ENCODE results near the gene TIMM10. TPM values are rescaled to one million over a fixed set of nuclear protein-coding genes. Genes with fewer than 3 reads are reported as not detected.

Gene TIMM10
- total and polyA plus RNA-seq, 12 donors, result 23.9 to 89.0 (median 53.7) TPM

DNA sequence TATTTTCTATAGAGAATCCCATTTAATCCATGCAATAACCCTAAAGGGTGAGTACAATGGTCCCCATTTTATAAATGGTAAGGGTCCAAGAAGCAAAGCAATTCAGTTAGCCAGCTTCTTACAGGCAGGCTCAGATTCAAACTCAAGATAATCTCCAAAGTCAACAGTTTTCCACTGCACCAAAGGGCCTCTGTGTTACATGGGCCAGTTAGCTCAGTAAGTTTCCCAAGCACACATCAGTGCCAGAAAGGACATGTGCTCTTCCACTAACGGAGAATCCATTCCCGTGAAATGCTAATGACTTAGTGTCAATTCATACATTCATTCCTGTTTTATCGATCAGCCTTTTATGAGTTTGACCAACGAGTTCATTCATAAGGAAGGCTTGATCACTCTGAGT is 26.0 kb downstream of the TIMM10 start:
- WGBS, 4 donors, result 78 to 94% (median 94%) methylated on average over 4 of the region's 4 CpGs
- intact Hi-C loops (cut with DNase I), result no loop called here
- no peak overlapping the region for H3K4me3 ChIP-seq
- H3K27ac ChIP-seq, result no peak overlapping the region
- no peaks in the 10 kb centered on the region for H3K9me3 ChIP-seq (replicated peaks in 1 of 3)
- TF ChIP-seq CTCF (IDR thresholded peaks at IDR 0.05) (no peak), POLR2A (IDR thresholded peaks at IDR 0.05) (no peak)
- DNase-seq, result no peak
- H3K4me1 ChIP-seq (replicated peaks in 1 of 2), result peaks cover 15 to 19% of the 10 kb centered on the region in 2 donors
- H3K36me3 ChIP-seq (replicated peaks in 1 of 2), result no peaks in the 10 kb centered on the region
- H3K27me3 ChIP-seq, result no peaks in the 10 kb centered on the region

- TF ChIP-seq POLR2A (IDR thresholded peaks at IDR 0.05), result no peak
- no peak for TF ChIP-seq CTCF (IDR thresholded peaks at IDR 0.05)
These were observed 27.7 kb downstream of the TIMM10 start for GRCh38 chr11:57502870-57503269.

DNA sequence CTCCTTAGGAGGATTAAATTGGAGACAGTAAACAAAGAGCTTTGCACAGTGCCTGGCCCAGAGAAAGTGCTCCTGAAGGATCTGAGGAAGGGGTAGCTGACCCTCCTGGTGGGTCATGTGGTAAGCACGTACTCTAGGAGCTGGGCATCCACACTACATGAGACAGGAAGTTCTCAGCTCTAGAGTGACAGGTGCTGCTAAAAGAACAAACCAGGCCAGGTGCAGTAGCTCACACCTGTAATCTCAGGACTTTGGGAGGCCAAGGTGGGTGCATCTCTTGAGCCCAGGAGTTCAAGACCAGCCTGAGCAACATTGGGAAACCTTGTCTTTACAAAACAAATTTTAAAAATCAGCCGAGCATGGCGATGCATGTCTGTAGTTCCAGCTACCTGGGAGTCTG is 28.2 kb downstream of the TIMM10 start:
- H3K4me3 ChIP-seq, result no peak overlapping the region
- no peaks in the 10 kb centered on the region for H3K27me3 ChIP-seq
- intact Hi-C loops (cut with DNase I), result no loop called here
- DNase-seq, result no peak
- peaks cover 22 to 28% of the 10 kb centered on the region in 2 donors for H3K4me1 ChIP-seq (replicated peaks in 1 of 2)
- WGBS, 4 donors, result 88 to 96% (median 91%) methylated on average over 3 of the region's 3 CpGs
- H3K36me3 ChIP-seq (replicated peaks in 1 of 2), result no peaks in the 10 kb centered on the region
- peak overlapping the region in 2 of 5 donors; percentile 67 to 88 for H3K27ac ChIP-seq
- H3K9me3 ChIP-seq (replicated peaks in 1 of 3), result no peaks in the 10 kb centered on the region
- TF ChIP-seq CTCF (IDR thresholded peaks at IDR 0.05) (no peak), POLR2A (IDR thresholded peaks at IDR 0.05) (no peak)

More at GRCh38 chr11:57502870-57503269, 27.7 kb downstream of the TIMM10 start:
- Histone ChIP-seq H3K36me3 (replicated peaks in 1 of 2) (no peaks in the 10 kb centered on the region), H3K9me3 (replicated peaks in 1 of 3) (no peaks in the 10 kb centered on the region), H3K4me3 (no peak overlapping the region), H3K27me3 (no peaks in the 10 kb centered on the region), H3K4me1 (replicated peaks in 1 of 2) (peaks cover 22 to 28% of the 10 kb centered on the region in 2 donors), H3K27ac (no peak overlapping the region)
- no peak for DNase-seq
- intact Hi-C loops (cut with DNase I), result no loop called here

DNA sequence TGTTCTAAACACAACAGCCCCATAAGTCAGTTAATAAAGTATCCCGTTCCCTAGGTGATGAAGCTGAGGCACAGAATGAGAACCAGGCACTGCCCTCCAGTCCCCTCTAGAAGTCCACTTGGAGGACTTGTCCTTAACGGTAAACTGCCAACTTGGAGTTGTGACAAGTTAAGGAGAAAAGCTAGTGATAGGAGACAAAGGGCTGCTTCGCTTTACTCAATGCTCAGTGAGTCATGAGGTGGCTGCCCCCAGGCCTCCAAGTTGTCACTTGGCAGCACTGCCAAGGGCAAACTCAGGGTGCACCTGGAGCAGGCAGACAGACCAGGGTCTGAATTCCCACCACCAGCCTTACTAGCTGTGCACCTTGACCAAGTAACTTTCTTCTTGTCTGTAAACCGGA is 28.6 kb downstream of the TIMM10 start:
- WGBS, 4 donors, result 43 to 59% (median 51%) methylated on average over 4 of the region's 4 CpGs
- Histone ChIP-seq H3K4me1 (replicated peaks in 1 of 2) (peaks cover 22 to 28% of the 10 kb centered on the region in 2 donors), H3K27me3 (no peaks in the 10 kb centered on the region), H3K27ac (peak overlapping the region in 2 of 5 donors; percentile 67 to 88), H3K36me3 (replicated peaks in 1 of 2) (no peaks in the 10 kb centered on the region), H3K9me3 (replicated peaks in 1 of 3) (no peaks in the 10 kb centered on the region), H3K4me3 (no peak overlapping the region)
- intact Hi-C loops (cut with DNase I), result no loop called here
- no peak for TF ChIP-seq POLR2A (IDR thresholded peaks at IDR 0.05)
- TF ChIP-seq CTCF (IDR thresholded peaks at IDR 0.05), result no peak
- DNase-seq, result peak; percentile 60 to 86 (median 83)
